ENCODE measurements around the gene LDLR. TPM values are rescaled to one million over a fixed set of nuclear protein-coding genes. Genes with fewer than 3 reads are reported as not detected.

Gene LDLR
- total RNA-seq, 4 donors from 2014 or later, result 14.2 to 258 (median 47.5) TPM

DNA sequence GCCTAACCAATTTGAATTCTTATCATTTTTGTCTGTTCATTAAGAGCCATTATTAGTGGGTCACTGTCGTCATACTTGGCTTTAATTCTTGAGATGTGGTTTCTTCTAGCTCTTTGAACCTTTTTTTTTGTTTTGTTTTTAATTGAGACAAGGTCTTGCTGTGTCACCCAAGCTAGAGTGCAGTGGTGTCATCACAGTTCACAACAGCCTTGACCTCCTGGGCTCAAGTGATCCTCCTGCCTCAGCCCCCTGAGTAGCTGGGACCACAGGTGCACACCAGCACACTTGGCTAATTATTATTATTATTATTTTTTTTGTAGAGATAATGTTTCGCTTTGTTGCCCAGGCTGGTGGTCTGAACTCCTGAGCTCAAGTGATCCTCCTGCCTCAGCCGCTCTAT, 25.8 kb upstream of the LDLR start:
- Histone ChIP-seq H3K4me3 (no peak overlapping the region), H3K36me3 (peaks cover 0 to 53% (median 43%) of the 10 kb centered on the region in 4 donors), H3K9me3 (no peaks in the 10 kb centered on the region), H3K4me1 (peaks cover 0 to 31% (median 24%) of the 10 kb centered on the region in 4 donors), H3K27ac (replicated peaks in 1 of 4) (peak overlapping the region in 1 of 4 donors; percentile 77), H3K27me3 (no peaks in the 10 kb centered on the region)
- TF ChIP-seq EP300 (IDR thresholded peaks at IDR 0.05) (no peak), POLR2AphosphoS5 (IDR thresholded peaks at IDR 0.05) (no peak), POLR2A (IDR thresholded peaks at IDR 0.05; ENCODE audit: low read depth) (no peak)
- TF ChIP-seq, protein P1, sequence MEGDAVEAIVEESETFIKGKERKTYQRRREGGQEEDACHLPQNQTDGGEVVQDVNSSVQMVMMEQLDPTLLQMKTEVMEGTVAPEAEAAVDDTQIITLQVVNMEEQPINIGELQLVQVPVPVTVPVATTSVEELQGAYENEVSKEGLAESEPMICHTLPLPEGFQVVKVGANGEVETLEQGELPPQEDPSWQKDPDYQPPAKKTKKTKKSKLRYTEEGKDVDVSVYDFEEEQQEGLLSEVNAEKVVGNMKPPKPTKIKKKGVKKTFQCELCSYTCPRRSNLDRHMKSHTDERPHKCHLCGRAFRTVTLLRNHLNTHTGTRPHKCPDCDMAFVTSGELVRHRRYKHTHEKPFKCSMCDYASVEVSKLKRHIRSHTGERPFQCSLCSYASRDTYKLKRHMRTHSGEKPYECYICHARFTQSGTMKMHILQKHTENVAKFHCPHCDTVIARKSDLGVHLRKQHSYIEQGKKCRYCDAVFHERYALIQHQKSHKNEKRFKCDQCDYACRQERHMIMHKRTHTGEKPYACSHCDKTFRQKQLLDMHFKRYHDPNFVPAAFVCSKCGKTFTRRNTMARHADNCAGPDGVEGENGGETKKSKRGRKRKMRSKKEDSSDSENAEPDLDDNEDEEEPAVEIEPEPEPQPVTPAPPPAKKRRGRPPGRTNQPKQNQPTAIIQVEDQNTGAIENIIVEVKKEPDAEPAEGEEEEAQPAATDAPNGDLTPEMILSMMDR (IDR thresholded peaks at IDR 0.05), result no peak
- intact Hi-C loops (cut with DNase I), result no loop called here
- no peak for DNase-seq (ENCODE audit: extremely low spot score)
- 87% methylated on average over 3 of the region's 3 CpGs for WGBS

DNA sequence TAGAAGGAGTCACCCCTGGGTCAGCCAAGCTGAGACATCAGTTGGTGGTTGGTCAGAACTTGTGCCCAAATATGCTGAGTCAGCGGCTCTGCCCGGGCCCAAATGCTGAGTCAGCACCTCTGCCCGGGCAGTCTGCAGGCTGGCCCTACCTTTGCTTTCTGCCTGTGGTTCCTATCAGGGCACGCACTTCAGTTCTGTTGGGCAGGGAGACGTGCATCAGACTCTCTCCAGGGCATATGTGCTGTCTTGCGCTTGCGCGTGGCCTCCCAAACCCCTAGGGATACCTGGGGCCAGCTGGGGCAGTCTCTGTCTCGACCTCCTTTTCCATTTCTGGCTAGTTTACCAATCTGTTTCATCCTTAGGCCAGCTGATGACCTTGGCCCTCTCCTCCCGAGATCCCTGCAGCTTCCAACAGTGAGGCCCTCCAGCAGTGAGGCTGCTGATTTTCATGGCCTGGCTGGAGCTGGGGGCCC, 24.4 kb upstream of the LDLR start:
- Histone ChIP-seq H3K4me3 (no peak overlapping the region), H3K9me3 (no peaks in the 10 kb centered on the region), H3K36me3 (peaks cover 0 to 44% (median 31%) of the 10 kb centered on the region in 4 donors), H3K27me3 (no peaks in the 10 kb centered on the region), H3K4me1 (peaks cover 0 to 31% (median 24%) of the 10 kb centered on the region in 4 donors), H3K27ac (replicated peaks in 1 of 4) (peak overlapping the region; percentile 36 to 63 (median 46))
- intact Hi-C loops (cut with DNase I), result no loop called here
- no peak for DNase-seq (ENCODE audit: extremely low spot score)
- whole genome bisulfite sequencing, result 78% methylated on average over 10 of the region's 10 CpGs
- TF ChIP-seq, protein P1 (IDR thresholded peaks at IDR 0.05), result no peak
- no peak for TF ChIP-seq POLR2AphosphoS5 (IDR thresholded peaks at IDR 0.05)
- TF ChIP-seq EP300 (IDR thresholded peaks at IDR 0.05), result no peak
- no peak for TF ChIP-seq POLR2A (IDR thresholded peaks at IDR 0.05; ENCODE audit: low read depth)

DNA sequence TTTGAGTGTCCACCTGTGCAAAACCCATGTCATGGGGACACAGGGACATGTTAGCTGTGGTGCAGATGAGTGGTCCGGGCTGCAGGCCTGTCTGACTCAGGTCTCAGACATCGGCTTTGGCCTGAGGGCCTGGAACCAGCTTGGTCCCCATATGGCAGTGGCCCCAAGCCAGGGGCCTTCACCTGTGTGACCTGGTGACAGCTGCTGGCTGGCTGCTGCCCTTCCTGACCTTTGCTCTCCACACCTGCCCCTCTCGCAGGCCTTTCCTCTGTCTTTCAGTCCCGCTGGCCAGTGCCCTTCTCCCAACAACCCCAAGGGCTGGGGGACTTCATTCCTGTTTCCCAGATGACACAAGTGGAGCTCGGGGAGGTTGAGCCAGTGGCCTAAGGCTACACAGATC, 22.9 kb upstream of the LDLR start:
- H3K4me1 ChIP-seq, result peaks cover 0 to 28% (median 21%) of the 10 kb centered on the region in 4 donors
- no peaks in the 10 kb centered on the region for H3K9me3 ChIP-seq
- no peak overlapping the region for H3K27ac ChIP-seq (replicated peaks in 1 of 4)
- no peaks in the 10 kb centered on the region for H3K27me3 ChIP-seq
- intact Hi-C loops (cut with DNase I), result no loop called here
- 98% methylated on average over 5 of the region's 5 CpGs for WGBS
- H3K36me3 ChIP-seq, result peaks cover 0 to 33% (median 21%) of the 10 kb centered on the region in 4 donors
- no peak overlapping the region for H3K4me3 ChIP-seq
- no peak for DNase-seq (ENCODE audit: extremely low spot score)
- TF ChIP-seq POLR2AphosphoS5 (IDR thresholded peaks at IDR 0.05), result no peak
- no peak for TF ChIP-seq EP300 (IDR thresholded peaks at IDR 0.05)
- no peak for TF ChIP-seq POLR2A (IDR thresholded peaks at IDR 0.05; ENCODE audit: low read depth)
- TF ChIP-seq, protein P1 (IDR thresholded peaks at IDR 0.05), result no peak

GRCh38 chr19:11067356-11068113, 21.7 kb upstream of the LDLR start:
- Histone ChIP-seq H3K27me3 (no peaks in the 10 kb centered on the region), H3K27ac (replicated peaks in 1 of 4) (no peak overlapping the region), H3K4me1 (peaks cover 0 to 16% (median 9%) of the 10 kb centered on the region in 4 donors), H3K9me3 (no peaks in the 10 kb centered on the region), H3K4me3 (no peak overlapping the region), H3K36me3 (peaks cover 0 to 22% (median 11%) of the 10 kb centered on the region in 4 donors)
- TF ChIP-seq EP300 (IDR thresholded peaks at IDR 0.05) (no peak), POLR2AphosphoS5 (IDR thresholded peaks at IDR 0.05) (no peak), POLR2A (IDR thresholded peaks at IDR 0.05; ENCODE audit: low read depth) (no peak)
- TF ChIP-seq, protein P1 (IDR thresholded peaks at IDR 0.05), result no peak
- intact Hi-C loops (cut with DNase I), result no loop called here
- DNase-seq (ENCODE audit: extremely low spot score), result no peak
- whole genome bisulfite sequencing, result 96% methylated on average over 8 of the region's 8 CpGs

Data from esophagus muscularis mucosa (tissue), 4 donors.